Gastroesophageal sphincter (tissue), 4 donors: ENCODE results near the gene PI16. TPM values are rescaled to one million over a fixed set of nuclear protein-coding genes. Genes with fewer than 3 reads are reported as not detected.

Source experiments
- ATAC-seq: fragments of 150-250 bp; one replicate; pipeline ENCODE4 v1.9.1; 2016; ENCODE audit warnings: mild to moderate bottlenecking, moderate library complexity
- H3K27ac ChIP-seq, 4 donors: fragments of 200-600 bp; sonication (generic) in 3 of 4; 1 replicate in 3 of 4; 2 replicates in 1 of 4; pipeline ENCODE4 v1.5.1; 2016 to 2019
- H3K27me3 ChIP-seq: fragments of 200-600 bp; sonication (generic); one replicate; pipeline ENCODE4 v1.5.1; 2019
- H3K36me3 ChIP-seq, 2 donors: fragments of 200-600 bp; sonication (generic); one replicate each; pipeline ENCODE4 v1.5.1; 2019; ENCODE audit warnings: control low read depth in 1 of 2
- H3K4me1 ChIP-seq, 3 donors: fragments of 200-600 bp; sonication (generic); 1 replicate in 2 of 3; 2 replicates in 1 of 3; pipeline ENCODE4 v1.5.1; 2016 to 2019; ENCODE audit warnings: control low read depth in 2 of 3
- H3K4me3 ChIP-seq, 2 donors: fragments of 200-600 bp; sonication (generic); one replicate each; pipeline ENCODE4 v1.5.1; 2019; ENCODE audit warnings: mild to moderate bottlenecking in 1 of 2, moderate library complexity in 1 of 2
- H3K9me3 ChIP-seq, 3 donors: fragments of 200-600 bp; sonication (generic); one replicate each; pipeline ENCODE4 v1.5.1; 2017 to 2019; ENCODE audit warnings: control low read depth in 2 of 3
- EP300 ChIP-seq: sonication (generic); formaldehyde crosslinking; IDR thresholded peaks from one replicate; pipeline ENCODE4 v1.6.1; 2017; ENCODE audit warnings: antibody characterized with exemption, mild to moderate bottlenecking
- POLR2A ChIP-seq, 2 donors: fragments of 450-650 bp; IDR thresholded peaks; one replicate each; pipeline ENCODE4 v1.6.1; 2017; ENCODE audit warnings: antibody characterized with exemption in 2 of 2, mild to moderate bottlenecking in 2 of 2, moderate library complexity in 1 of 2
- POLR2AphosphoS5 ChIP-seq: sonication (generic); formaldehyde crosslinking; IDR thresholded peaks from one replicate; pipeline ENCODE4 v1.6.1; 2017; ENCODE audit warnings: antibody characterized with exemption
- WGBS, 2 donors: methylation state at CpG; one replicate each; pipeline ENCODE4 v1.1.5; 2018; ENCODE audit warnings: low coverage in 1 of 2; 5-methylcytosine and 5-hydroxymethylcytosine counted together
- total RNA-seq, 4 donors: library from RNA; depleted of rRNA; stranded (reverse); fragments of >200 nt; gene quantifications; one replicate each; pipeline ENCODE4 v1.1.0, GENCODE V29; 2016
- TF ChIP-seq, protein P1 (sequence below), 4 experiments: fragments of 200-600 bp in 2 of 4; fragments of 450-650 bp in 2 of 4; sonication (generic) in 1 of 4; IDR thresholded peaks; one replicate each; pipeline ENCODE4 v1.5.1; 2017 to 2019; ENCODE audit warnings: antibody characterized with exemption in 4 of 4, mild to moderate bottlenecking in 2 of 4, moderate library complexity in 2 of 4

PI16 gene, protein sequence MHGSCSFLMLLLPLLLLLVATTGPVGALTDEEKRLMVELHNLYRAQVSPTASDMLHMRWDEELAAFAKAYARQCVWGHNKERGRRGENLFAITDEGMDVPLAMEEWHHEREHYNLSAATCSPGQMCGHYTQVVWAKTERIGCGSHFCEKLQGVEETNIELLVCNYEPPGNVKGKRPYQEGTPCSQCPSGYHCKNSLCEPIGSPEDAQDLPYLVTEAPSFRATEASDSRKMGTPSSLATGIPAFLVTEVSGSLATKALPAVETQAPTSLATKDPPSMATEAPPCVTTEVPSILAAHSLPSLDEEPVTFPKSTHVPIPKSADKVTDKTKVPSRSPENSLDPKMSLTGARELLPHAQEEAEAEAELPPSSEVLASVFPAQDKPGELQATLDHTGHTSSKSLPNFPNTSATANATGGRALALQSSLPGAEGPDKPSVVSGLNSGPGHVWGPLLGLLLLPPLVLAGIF
- total RNA-seq: 10 to 100 TPM; 21.6 to 53.5 (median 44.9) TPM

DNA sequence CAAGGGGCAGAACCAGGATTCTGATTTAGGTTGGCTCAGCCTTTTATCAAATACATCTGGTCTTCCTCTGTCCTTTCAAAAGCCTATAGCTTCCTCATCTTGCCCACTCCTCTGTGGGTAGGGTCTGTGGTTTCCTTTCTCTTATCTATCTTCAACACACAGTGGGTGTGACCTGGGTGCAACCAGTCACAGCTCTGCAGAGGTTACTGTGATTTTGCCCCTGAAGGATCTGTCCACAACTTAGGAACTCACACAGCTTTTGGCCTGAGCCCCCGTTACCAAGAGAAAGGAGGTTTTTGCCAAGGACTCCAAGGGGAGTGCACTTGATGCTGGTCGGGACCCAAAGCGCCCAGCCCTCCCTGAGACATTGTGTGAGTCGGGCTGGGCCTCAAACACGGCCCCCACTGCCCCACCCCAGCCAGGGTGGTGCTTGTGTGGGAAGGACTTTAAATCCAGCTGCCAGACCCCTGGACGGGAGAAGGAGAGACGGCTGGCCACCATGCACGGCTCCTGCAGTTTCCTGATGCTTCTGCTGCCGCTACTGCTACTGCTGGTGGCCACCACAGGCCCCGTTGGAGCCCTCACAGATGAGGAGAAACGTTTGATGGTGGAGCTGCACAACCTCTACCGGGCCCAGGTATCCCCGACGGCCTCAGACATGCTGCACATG is at the start of gene PI16:
PI16 (plus strand) TSS at position 477 of the 670 bp plus-strand sequence; CDS start at position 500, 23 bp downstream.
- H3K27ac ChIP-seq: peak within 1 kb of the TSS in 3 of 4 donors; percentile 29 to 62 (median 49)
- H3K4me1 ChIP-seq: no peaks in the 10 kb centered on the region
- H3K4me3 ChIP-seq: peak within 1 kb of the TSS in 1 of 2 donors; percentile 36
- no peaks in the 10 kb centered on the region for H3K9me3 ChIP-seq
- TF ChIP-seq POLR2A (IDR thresholded peaks at IDR 0.05): no peak
- TF ChIP-seq EP300: no peak
- TF ChIP-seq, protein P1, sequence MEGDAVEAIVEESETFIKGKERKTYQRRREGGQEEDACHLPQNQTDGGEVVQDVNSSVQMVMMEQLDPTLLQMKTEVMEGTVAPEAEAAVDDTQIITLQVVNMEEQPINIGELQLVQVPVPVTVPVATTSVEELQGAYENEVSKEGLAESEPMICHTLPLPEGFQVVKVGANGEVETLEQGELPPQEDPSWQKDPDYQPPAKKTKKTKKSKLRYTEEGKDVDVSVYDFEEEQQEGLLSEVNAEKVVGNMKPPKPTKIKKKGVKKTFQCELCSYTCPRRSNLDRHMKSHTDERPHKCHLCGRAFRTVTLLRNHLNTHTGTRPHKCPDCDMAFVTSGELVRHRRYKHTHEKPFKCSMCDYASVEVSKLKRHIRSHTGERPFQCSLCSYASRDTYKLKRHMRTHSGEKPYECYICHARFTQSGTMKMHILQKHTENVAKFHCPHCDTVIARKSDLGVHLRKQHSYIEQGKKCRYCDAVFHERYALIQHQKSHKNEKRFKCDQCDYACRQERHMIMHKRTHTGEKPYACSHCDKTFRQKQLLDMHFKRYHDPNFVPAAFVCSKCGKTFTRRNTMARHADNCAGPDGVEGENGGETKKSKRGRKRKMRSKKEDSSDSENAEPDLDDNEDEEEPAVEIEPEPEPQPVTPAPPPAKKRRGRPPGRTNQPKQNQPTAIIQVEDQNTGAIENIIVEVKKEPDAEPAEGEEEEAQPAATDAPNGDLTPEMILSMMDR (IDR thresholded peaks at IDR 0.05): no peak
- no peak for TF ChIP-seq POLR2AphosphoS5
- ATAC-seq: peak; percentile 64
- 49% methylated on average over 8 of the region's 14 CpGs; no CpG with 5 or more reads in 1 of the 2 donors for WGBS, 2 donors
- no peaks in the 10 kb centered on the region for H3K36me3 ChIP-seq
- no peaks in the 10 kb centered on the region for H3K27me3 ChIP-seq

DNA sequence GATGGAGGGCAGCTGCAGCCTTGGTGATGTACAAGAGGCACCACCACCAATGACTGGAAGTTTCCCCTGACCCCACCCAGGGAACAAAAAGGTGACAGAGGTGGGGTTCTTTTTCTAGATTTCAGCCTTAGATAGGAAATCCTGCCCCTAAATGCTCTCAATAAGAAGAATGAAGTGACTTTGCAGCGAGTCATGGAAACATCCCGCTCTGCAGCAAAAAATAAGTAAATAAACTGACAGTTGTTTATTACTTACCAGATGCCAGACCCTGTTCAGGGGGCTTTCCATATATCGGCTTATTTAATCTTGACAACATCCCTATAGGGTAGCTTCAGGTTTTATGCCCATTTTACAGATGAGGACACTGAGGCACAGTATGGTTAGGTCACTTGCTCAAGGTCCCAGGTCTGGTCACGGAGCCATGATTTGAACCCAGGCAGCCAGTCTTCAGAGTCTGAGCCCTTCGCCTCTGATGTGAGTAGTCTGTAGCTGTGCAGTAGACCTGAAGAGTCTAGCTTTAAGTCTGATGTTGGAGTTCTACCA is 49.6 kb upstream of the PI16 start:
- no peak for TF ChIP-seq EP300
- TF ChIP-seq POLR2AphosphoS5: no peak
- TF ChIP-seq, protein P1 (IDR thresholded peaks at IDR 0.05): no peak
- TF ChIP-seq POLR2A (IDR thresholded peaks at IDR 0.05): no peak
- Histone ChIP-seq H3K36me3 (peaks cover 4 to 65% of the 10 kb centered on the region in 2 donors), H3K27ac (peak overlapping the region in 2 of 4 donors; percentile 33 to 61), H3K4me3 (no peak overlapping the region), H3K4me1 (peaks cover 19 to 51% (median 25%) of the 10 kb centered on the region in 3 donors), H3K9me3 (no peaks in the 10 kb centered on the region), H3K27me3 (no peaks in the 10 kb centered on the region)
- WGBS, 2 donors: 84 to 100% methylated on average over 2 to 4 of the region's 5 CpGs
- ATAC-seq: no peak

DNA sequence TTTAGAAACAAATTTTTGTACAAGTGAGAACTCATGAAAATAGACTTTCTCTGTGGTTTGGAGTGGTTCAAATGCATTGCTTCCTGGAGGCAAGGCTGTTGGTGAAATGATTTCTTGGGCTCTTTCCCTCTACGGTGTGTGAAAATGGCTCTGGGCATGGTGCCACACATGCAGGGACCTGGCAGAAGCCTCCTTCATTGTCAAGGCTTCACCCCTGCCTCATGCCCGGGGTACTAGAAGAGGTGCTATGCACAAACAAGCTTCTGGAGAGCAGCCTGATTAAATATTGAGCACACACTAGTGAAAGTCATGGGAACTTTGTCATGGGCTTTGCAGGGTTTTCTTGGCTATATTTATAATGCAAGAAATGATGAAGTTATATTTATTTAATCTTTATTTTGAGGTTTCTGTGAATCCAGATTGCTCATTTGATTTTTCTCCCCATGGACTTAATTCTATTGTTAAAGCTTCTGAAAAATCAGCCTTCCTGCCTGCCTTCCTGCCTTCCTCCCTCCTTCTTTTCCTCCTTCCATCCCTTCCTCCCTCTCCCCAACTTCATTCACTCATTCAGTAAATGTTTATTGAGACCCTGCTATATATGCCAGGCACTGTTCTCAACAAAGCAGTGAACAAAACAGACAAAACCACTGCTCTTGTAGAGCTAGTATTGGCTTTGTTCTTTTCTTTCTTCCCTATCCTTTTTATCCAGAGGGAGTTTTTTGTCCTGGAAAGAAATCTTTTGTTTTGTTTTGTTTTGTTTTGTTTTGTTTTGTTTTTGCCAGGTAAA is 47.8 kb upstream of the PI16 start:
- Histone ChIP-seq H3K4me1 (peaks cover 19 to 51% (median 25%) of the 10 kb centered on the region in 3 donors), H3K36me3 (peaks cover 4 to 62% of the 10 kb centered on the region in 2 donors), H3K27me3 (no peaks in the 10 kb centered on the region), H3K9me3 (no peaks in the 10 kb centered on the region), H3K4me3 (no peak overlapping the region), H3K27ac (peak overlapping the region; percentile 61 to 76 (median 72))
- ATAC-seq: no peak
- 10 to 20% methylated on average over 1 to 2 of the region's 2 CpGs for WGBS, 2 donors
- TF ChIP-seq EP300 (no peak), POLR2AphosphoS5 (no peak), POLR2A (IDR thresholded peaks at IDR 0.05) (no peak)
- TF ChIP-seq, protein P1 (IDR thresholded peaks at IDR 0.05): no peak

DNA sequence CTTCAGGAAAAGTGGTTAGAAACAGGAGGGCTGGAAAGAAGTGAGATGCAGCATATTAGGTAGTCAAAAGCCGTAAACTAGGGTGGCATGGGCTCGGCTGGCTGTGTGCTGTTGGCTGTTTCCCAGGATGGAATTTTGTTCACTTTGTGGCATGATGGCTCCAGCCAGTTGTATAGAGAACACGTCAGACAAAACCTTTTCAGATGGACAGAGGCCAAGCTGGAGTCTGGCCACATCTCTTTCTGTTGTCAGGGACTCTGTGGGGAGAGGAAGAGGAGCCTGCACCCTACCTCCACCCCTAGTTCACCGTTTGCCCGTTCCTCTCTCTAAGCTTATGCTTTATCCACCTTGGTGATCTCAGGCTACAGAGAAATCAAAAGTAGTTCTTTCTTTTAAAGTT is 46.8 kb upstream of the PI16 start:
- peak overlapping the region; percentile 61 to 76 (median 72) for H3K27ac ChIP-seq
- H3K9me3 ChIP-seq: no peaks in the 10 kb centered on the region
- peaks cover 19 to 51% (median 25%) of the 10 kb centered on the region in 3 donors for H3K4me1 ChIP-seq
- no peaks in the 10 kb centered on the region for H3K27me3 ChIP-seq
- TF ChIP-seq, protein P1 (IDR thresholded peaks at IDR 0.05): no peak
- peak; percentile 22 for TF ChIP-seq POLR2AphosphoS5
- peak; percentile 88 for ATAC-seq
- no peak overlapping the region for H3K4me3 ChIP-seq
- H3K36me3 ChIP-seq: peaks cover under 1 to 62% of the 10 kb centered on the region in 2 donors
- 8 to 27% methylated on average over 4 to 5 of the region's 5 CpGs for WGBS, 2 donors
